HEK293T (cell line): ENCODE measurements around the gene STRIP1.
"Not testable (repeated sequence)": the region's sequence is repeated elsewhere in the genome, so short reads cannot be mapped to it uniquely, and the experiment has no call there.

ENCODE experiments used
- CTCF ChIA-PET: fragments of 350-600 bp; formaldehyde crosslinking; extraction: SDS; loops from one replicate; lab custom pipeline; 2021; ENCODE audit warnings: antibody characterized with exemption, inconsistent platforms; lab: Yijun Ruan, JAX
- POLR2A ChIA-PET: fragments of 350-600 bp; formaldehyde crosslinking; extraction: SDS; loops from one replicate; lab custom pipeline; 2020; ENCODE audit warnings: antibody characterized with exemption, inconsistent platforms; lab: Yijun Ruan, JAX
- DNase-seq: peaks from one replicate; pipeline ENCODE4 v3.0.0; 2012; ENCODE audit warnings: mixed read lengths; ENCODE audit errors: extremely low spot score
- ARNT ChIP-seq: fragments of 450-650 bp; IDR thresholded peaks from 2 replicates; pipeline ENCODE4 v1.6.1; 2017; ENCODE audit warnings: mild to moderate bottlenecking
- BHLHE40 ChIP-seq: fragments of 450-650 bp; IDR thresholded peaks from 2 replicates; pipeline ENCODE4 v1.6.1; 2016; ENCODE audit warnings: mild to moderate bottlenecking, moderate library complexity, borderline replicate concordance
- CTBP1 ChIP-seq: fragments of 450-650 bp; IDR thresholded peaks from 2 replicates; pipeline ENCODE4 v1.6.1; 2016; ENCODE audit warnings: borderline replicate concordance
- ELF4 ChIP-seq: fragments of 450-650 bp; IDR thresholded peaks from 2 replicates; pipeline ENCODE4 v1.6.1; 2017; ENCODE audit warnings: antibody characterized with exemption
- FOXA1 ChIP-seq: fragments of 450-650 bp; IDR thresholded peaks from 2 replicates; pipeline ENCODE4 v1.6.1; 2016; ENCODE audit warnings: mild to moderate bottlenecking
- FOXK2 ChIP-seq: fragments of 450-650 bp; IDR thresholded peaks from 2 replicates; pipeline ENCODE4 v1.6.1; 2016; ENCODE audit warnings: mild to moderate bottlenecking
- FOXM1 ChIP-seq: fragments of 450-650 bp; IDR thresholded peaks from 2 replicates; pipeline ENCODE4 v1.6.1; 2017; ENCODE audit warnings: mild to moderate bottlenecking, borderline replicate concordance
- HDGF ChIP-seq: fragments of 450-650 bp; IDR thresholded peaks from 2 replicates; pipeline ENCODE4 v1.6.1; 2017; ENCODE audit warnings: antibody characterized with exemption, borderline replicate concordance
- L3MBTL2 ChIP-seq: fragments of 450-650 bp; conservative IDR thresholded peaks from 2 replicates; pipeline ENCODE4 v1.6.1; 2016; ENCODE audit warnings: mild to moderate bottlenecking
- LEF1 ChIP-seq: fragments of 450-650 bp; IDR thresholded peaks from 2 replicates; pipeline ENCODE4 v1.6.1; 2017; ENCODE audit warnings: mild to moderate bottlenecking, borderline replicate concordance
- NFRKB ChIP-seq: fragments of 450-650 bp; IDR thresholded peaks from 2 replicates; pipeline ENCODE4 v1.6.1; 2016; ENCODE audit warnings: mild to moderate bottlenecking, moderate library complexity
- PKNOX1 ChIP-seq: fragments of 450-650 bp; IDR thresholded peaks from 2 replicates; pipeline ENCODE4 v1.6.1; 2016
- SP1 ChIP-seq: fragments of 450-650 bp; IDR thresholded peaks from 2 replicates; pipeline ENCODE4 v1.6.1; 2017
- SUZ12 ChIP-seq: fragments of 450-650 bp; IDR thresholded peaks from 2 replicates; pipeline ENCODE4 v1.6.1; 2016; ENCODE audit warnings: mild to moderate bottlenecking
- TARDBP ChIP-seq: fragments of 450-650 bp; IDR thresholded peaks from 2 replicates; pipeline ENCODE4 v1.6.1; 2016
- ZNF384 ChIP-seq: fragments of 450-650 bp; IDR thresholded peaks from 2 replicates; pipeline ENCODE4 v1.6.1; 2016

STRIP1 gene

GRCh38 chr1:110018396-110018795 is 16.0 kb upstream of the STRIP1 start:
- TF ChIP-seq CTBP1 (no peak), FOXM1 (no peak), TARDBP (no peak), L3MBTL2 (no peak), BHLHE40 (no peak), ZNF384 (no peak), ARNT (no peak), SUZ12 (no peak), LEF1 (no peak)
- POLR2A ChIA-PET = no interaction called here
- DNase-seq = no peak
- CTCF ChIA-PET = no interaction called here

GRCh38 chr1:110019770-110020169 is 14.7 kb upstream of the STRIP1 start:
- no peak for DNase-seq
- ChIA-PET CTCF (interaction anchor here (1.4 kb wide), 1 partner anchor 10 kb away, joined by 8 read pairs; no protein-coding TSS in a partner anchor), POLR2A (interaction anchor here (1.0 to 1.5 kb wide), 2 partner anchors 10 to 15 kb away, joined by 3 to 6 read pairs; partner anchors contain the start of gene STRIP1)
- TF ChIP-seq FOXA1 = no peak
- TF ChIP-seq SP1 = no peak
- TF ChIP-seq ARNT = no peak
- no peak for TF ChIP-seq L3MBTL2
- TF ChIP-seq FOXM1 = no peak
- TF ChIP-seq FOXK2 = no peak
- no peak for TF ChIP-seq SUZ12
- no peak for TF ChIP-seq LEF1

- CTCF ChIA-PET = no interaction called here
- TF ChIP-seq SUZ12 (no peak), FOXK2 (no peak), FOXA1 (no peak), TARDBP (no peak), HDGF (no peak), BHLHE40 (no peak), NFRKB (no peak), ZNF384 (no peak)
- POLR2A ChIA-PET = no interaction called here
- no peak for DNase-seq
Observed at GRCh38 chr1:110021285-110021684, 13.1 kb upstream of the STRIP1 start.

GRCh38 chr1:110024613-110025012 is 9.8 kb upstream of the STRIP1 start:
- ChIA-PET CTCF (interaction anchor here (0.5 kb wide), 1 partner anchor 249 kb away, joined by 3 read pairs; no protein-coding TSS in a partner anchor), POLR2A (interaction anchor here (2.8 kb wide), 1 partner anchor 10 kb away, joined by 10 read pairs; the partner anchor contains the start of gene STRIP1)
- TF ChIP-seq TARDBP = no peak
- no peak for TF ChIP-seq PKNOX1
- no peak for TF ChIP-seq CTBP1
- no peak for TF ChIP-seq L3MBTL2
- no peak for TF ChIP-seq LEF1
- no peak for TF ChIP-seq BHLHE40
- TF ChIP-seq SP1 = no peak
- no peak for TF ChIP-seq ZNF384
- no peak for TF ChIP-seq ELF4
- TF ChIP-seq NFRKB = no peak
- TF ChIP-seq FOXA1 = no peak
- TF ChIP-seq FOXM1 = no peak
- no peak for TF ChIP-seq FOXK2
- no peak for TF ChIP-seq ARNT
- no peak for TF ChIP-seq SUZ12
- no peak for TF ChIP-seq HDGF
- DNase-seq = no peak

GRCh38 chr1:110030687-110031086 is 3.7 kb upstream of the STRIP1 start:
- ChIA-PET POLR2A (interaction anchor here (1.2 kb wide), 1 partner anchor 9 kb away, joined by 5 read pairs; no protein-coding TSS in a partner anchor), CTCF (interaction anchor here (0.8 to 2.3 kb wide), 11 partner anchors 14 to 466 kb away, joined by 3 to 14 read pairs (median 4); partner anchors contain the start of gene AHCYL1)
- DNase-seq = not testable (repeated sequence)

GRCh38 chr1:110032327-110032726 is 2.1 kb upstream of the STRIP1 start:
- CTCF ChIA-PET = no interaction called here
- TF ChIP-seq BHLHE40 (no peak), PKNOX1 (no peak), SUZ12 (no peak), CTBP1 (no peak), ELF4 (no peak), L3MBTL2 (no peak), ZNF384 (no peak), FOXM1 (no peak), LEF1 (no peak), NFRKB (no peak), FOXA1 (no peak), FOXK2 (no peak), TARDBP (no peak)
- POLR2A ChIA-PET = no interaction called here
- no peak for DNase-seq

- POLR2A ChIA-PET = no interaction called here
- CTCF ChIA-PET = interaction anchor here (2.0 kb wide), 1 partner anchor 20 kb away, joined by 6 read pairs; no protein-coding TSS in a partner anchor
- no peak for DNase-seq
- TF ChIP-seq FOXM1 (no peak), PKNOX1 (no peak), NFRKB (no peak), SP1 (no peak), ZNF384 (no peak), FOXA1 (no peak), LEF1 (no peak), ARNT (no peak), FOXK2 (no peak), HDGF (no peak), L3MBTL2 (no peak), ELF4 (no peak), SUZ12 (no peak), BHLHE40 (no peak), CTBP1 (no peak), TARDBP (no peak)
Observed at GRCh38 chr1:110033421-110033820, 1.0 kb upstream of the STRIP1 start.
